A673 (cell line): ENCODE measurements around the gene NTNG2.

ENCODE experiments used
- CTCF ChIP-seq: fragments of 300-800, 200-600 bp; sonication (generic); conservative IDR thresholded peaks from 2 replicates; pipeline ENCODE4 v1.5.1; 2017; ENCODE audit warnings: low read depth, mild to moderate bottlenecking, antibody characterized with exemption, low read length, moderate library complexity, mixed read lengths
- EZH2 ChIP-seq: fragments of 200-600 bp; sonication (generic); IDR thresholded peaks from 2 replicates; pipeline ENCODE4 v1.6.1; 2017; ENCODE audit warnings: borderline replicate concordance, low read depth, mild to moderate bottlenecking, mixed read lengths, antibody characterized with exemption, low read length; ENCODE audit not compliant: poor library complexity, severe bottlenecking

- TF ChIP-seq CTCF, result no peak
- no peak for TF ChIP-seq EZH2
Measured at GRCh38 chr9:132143359-132143758, 18.5 kb upstream of the NTNG2 start.
